ENCODE data around the gene TEDC1. TPM values are rescaled to one million over a fixed set of nuclear protein-coding genes. Genes with fewer than 3 reads are reported as not detected.
A peak's percentile ranks its signal among the peaks of the same experiment; 100 is the strongest.

Gene TEDC1
- total RNA-seq, 1 donor, result 7.3 TPM

- DNase-seq (ENCODE audit: low read depth), result no peak
- peak; percentile 50 for TF ChIP-seq CTCF (IDR thresholded peaks at IDR 0.05; ENCODE audit: insufficient read depth, low read depth, low read length)
- H3K4me3 ChIP-seq (ENCODE audit: low read depth, low read length), result no peak overlapping the region
Observed at GRCh38 chr14:105532735-105533141, 41.7 kb downstream of the TEDC1 start.

GRCh38 chr14:105533391-105533790 is 42.3 kb downstream of the TEDC1 start:
- no peak for TF ChIP-seq CTCF (IDR thresholded peaks at IDR 0.05; ENCODE audit: insufficient read depth, low read depth, low read length)

GRCh38 chr14:105533811-105534498 is 42.9 kb downstream of the TEDC1 start:
- no peak for TF ChIP-seq CTCF (IDR thresholded peaks at IDR 0.05; ENCODE audit: insufficient read depth, low read depth, low read length)
- no peak for DNase-seq (ENCODE audit: low read depth)
- H3K4me3 ChIP-seq (ENCODE audit: low read depth, low read length), result no peak overlapping the region

More at GRCh38 chr14:105533391-105533790, 42.3 kb downstream of the TEDC1 start:
- no peak for DNase-seq (ENCODE audit: low read depth)
- no peak overlapping the region for H3K4me3 ChIP-seq (ENCODE audit: low read depth, low read length)

GRCh38 chr14:105534586-105534985 is 43.5 kb downstream of the TEDC1 start:
- no peak overlapping the region for H3K4me3 ChIP-seq (ENCODE audit: low read depth, low read length)
- TF ChIP-seq CTCF (IDR thresholded peaks at IDR 0.05; ENCODE audit: insufficient read depth, low read depth, low read length), result no peak
- no peak for DNase-seq (ENCODE audit: low read depth)

- no peak for TF ChIP-seq CTCF (IDR thresholded peaks at IDR 0.05; ENCODE audit: insufficient read depth, low read depth, low read length)
- H3K4me3 ChIP-seq (ENCODE audit: low read depth, low read length), result no peak overlapping the region
Observed at GRCh38 chr14:105536051-105536450, 45.0 kb downstream of the TEDC1 start.

GRCh38 chr14:105536691-105537579 is 45.9 kb downstream of the TEDC1 start:
- no peak for DNase-seq (ENCODE audit: low read depth)
- no peak for TF ChIP-seq CTCF (IDR thresholded peaks at IDR 0.05; ENCODE audit: insufficient read depth, low read depth, low read length)
- H3K4me3 ChIP-seq (ENCODE audit: low read depth, low read length), result no peak overlapping the region

More at GRCh38 chr14:105536051-105536450, 45.0 kb downstream of the TEDC1 start:
- no peak for DNase-seq (ENCODE audit: low read depth)

Data from fibroblast of villous mesenchyme (primary cell).